Heart right ventricle (tissue), 16 donors: ENCODE data around the gene NUDCD2. TPM values are rescaled to one million over a fixed set of nuclear protein-coding genes. Genes with fewer than 3 reads are reported as not detected.

ENCODE experiments used
- ATAC-seq, 8 donors: fragments of 200-7000 bp; cut with Tn5 transposase; one replicate each; pipeline ENCODE4 v1.9.1; 2020; ENCODE audit warnings: mild to moderate bottlenecking in 8 of 8, moderate library complexity in 8 of 8, moderate number of reproducible peaks in 1 of 8
- DNase-seq, 2 donors: peaks; one replicate each; pipeline ENCODE4 v3.0.0-alpha.2; 2020
- H3K27ac ChIP-seq, 10 donors: fragments of 200-600 bp; sonication (generic) in 2 of 10; one replicate each; pipeline versions ENCODE4 v1.5.0 to v1.8.0; 2020 to 2022; ENCODE audit warnings: mild to moderate bottlenecking in 3 of 10
- H3K27me3 ChIP-seq, 7 donors: fragments of 200-600 bp; one replicate each; pipeline ENCODE4 v1.8.0; 2021 to 2022; ENCODE audit warnings: mild to moderate bottlenecking in 2 of 7
- H3K36me3 ChIP-seq, 9 donors: fragments of 200-600 bp; sonication (generic) in 1 of 9; one replicate each; pipeline versions ENCODE4 v1.5.0 to v1.8.0; 2020 to 2022; ENCODE audit warnings: mild to moderate bottlenecking in 2 of 9
- H3K4me1 ChIP-seq, 9 donors: fragments of 200-600 bp; sonication (generic) in 1 of 9; one replicate each; pipeline versions ENCODE4 v1.5.0 to v1.8.0; 2020 to 2022; ENCODE audit warnings: mild to moderate bottlenecking in 4 of 9
- H3K4me3 ChIP-seq, 10 donors: fragments of 200-600 bp; sonication (generic) in 2 of 10; one replicate each; pipeline versions ENCODE4 v1.5.0 to v1.8.0; 2020 to 2022; ENCODE audit warnings: mild to moderate bottlenecking in 7 of 10, moderate library complexity in 2 of 10
- H3K9me3 ChIP-seq, 11 donors: fragments of 200-600 bp in 10 of 11; sonication (generic) in 2 of 11; one replicate each; pipeline versions ENCODE4 v1.5.0 to v1.8.0; 2013 to 2022; ENCODE audit warnings: mild to moderate bottlenecking in 2 of 11, control low read depth in 1 of 11, moderate library complexity in 1 of 11
- CTCF ChIP-seq, 9 donors: fragments of 200-600 bp; sonication (generic) in 2 of 9; IDR thresholded peaks; one replicate each; pipeline versions ENCODE4 v1.5.0 to v1.8.0; 2021 to 2022; ENCODE audit warnings: antibody characterized with exemption in 9 of 9, mild to moderate bottlenecking in 5 of 9, moderate library complexity in 1 of 9
- WGBS, 2 donors: extraction: QIAGEN DNeasy Blood & Tissue Kit; methylation state at CpG; one replicate each; pipeline ENCODE4 v1.1.7; 2013; ENCODE audit warnings: inconsistent platforms in 1 of 2; 5-methylcytosine and 5-hydroxymethylcytosine counted together
- intact Hi-C, 10 donors: fragments of 100-400 bp; cut with DNase I; formaldehyde crosslinking; loops; one replicate each; pipeline versions ENCODE4 v1.11.1 to v1.14.2; 2022
- long read RNA-seq, 3 donors: library from polyadenylated mRNA; unstranded; transcript quantifications; one replicate each; pipeline ENCODE4 v2.0.0, GENCODE V29; 2020 to 2021
- polyA plus RNA-seq, 2 donors: library from polyadenylated mRNA; stranded (reverse); fragments of 200-250 nt; gene quantifications; one replicate each; pipeline ENCODE4 v1.2.3, GENCODE V29; 2013
- total RNA-seq, 10 donors: library from RNA; stranded (reverse); fragmentation: NEBNext Ultra II Directional in 3 of 10; extraction: Animal tissue kit (Norgen Biotek cat#: 25700) in 3 of 10; gene quantifications; one replicate each; pipeline versions ENCODE4 v1.2.1 to v1.2.4, GENCODE V29; 2021 to 2023
- donor health status: Arrhythmogenic right ventricular cardiomyopathy.
- donor health status: ischemic (EF 13 %, LVEDD 7.1; RV severe dilation, severe dysfunction).
- donor health status: healthy with polysubstance abuse.
- donor health status: DM: no; HTN: yes; CAD: no.
- donor health status: DM: no; HTN: no; CAD: no.
- donor health status: ischemic (EF 25% LVEDD 6.9; RV normal size, moderate dysfunction).
- donor health status: ischemic (EF 25% LVEDD 5.7; RV mildly dilated, moderate dysfunction).
- donor health status: healthy.
- donor health status: DM: yes; HTN: yes; CAD: no.
- donor health status: Ischemic cardiomyopathy.
- donor health status: ischemic (EF 35%, LVEDD 5.7; RV mildly dilated, moderate dysfunction).
- donor health status: nonischemic (EF 11% LVEDD 7.7; RV severe dilation, severe dysfunction).
- donor health status: DM: yes; HTN: yes; CAD: no.
- donor health status: PGD.
- donor health status: ischemic (EF 29% LVEDD 5.4; RV normal size, mild dysfunction).
- donor health status: nonischemic (EF 23%, LVEDD 6.1; RV moderate dilation, normal function).

Gene NUDCD2
- 10 to 100 TPM in 8 of 10 donors, 1 to 10 TPM in 2; 9.3 to 17.1 (median 12.7) TPM for total RNA-seq
- 1 to 10 TPM; 4.0 to 4.1 TPM for polyA plus RNA-seq
- long read RNA-seq, donor 1, full-length matches to known transcripts, result 19 of 22 reads
- long read RNA-seq, donor 1, partial matches to known transcripts, result 0 of 22 reads
- long read RNA-seq, donor 1, other reads (novel, unspliced or antisense), result 3 of 22 reads
- long read RNA-seq, donor 2, full-length matches to known transcripts, result 20 of 30 reads
- long read RNA-seq, donor 2, partial matches to known transcripts, result 0 of 30 reads
- long read RNA-seq, donor 2, other reads (novel, unspliced or antisense), result 10 of 30 reads
- long read RNA-seq, donor 3, full-length matches to known transcripts, result 16 of 25 reads
- long read RNA-seq, donor 3, partial matches to known transcripts, result 1 of 25 reads
- long read RNA-seq, donor 3, other reads (novel, unspliced or antisense), result 8 of 25 reads

GRCh38 chr5:163459819-163460561 lies at the start of gene NUDCD2:
TSS of gene NUDCD2 (minus strand) at chr5:163460102. CDS start at chr5:163460050, 52 bp downstream.
- ATAC-seq (peak; percentile 95 to 98 (median 97)), DNase-seq (peak; percentile 97 to 98)
- Histone ChIP-seq H3K4me1 (peaks cover 6 to 37% (median 30%) of the 10 kb centered on the region in 9 donors), H3K9me3 (no peaks in the 10 kb centered on the region), H3K4me3 (peak within 1 kb of the TSS; percentile 64 to 98 (median 81)), H3K27ac (peak within 1 kb of the TSS; percentile 89 to 99 (median 94)), H3K27me3 (no peaks in the 10 kb centered on the region), H3K36me3 (peaks cover 0 to 19% (median 7%) of the 10 kb centered on the region in 9 donors)
- 0 to 1% methylated on average over 59 of the region's 59 CpGs for WGBS, 2 donors
- TF ChIP-seq CTCF (IDR thresholded peaks at IDR 0.05), result peak in 5 of 9 donors; percentile 17 to 58 (median 46)
- intact Hi-C loops, result loop anchor here in 8 of 10 donors (1.0 to 10.0 kb wide), 8 partner anchors 21 to 47 kb away; partner anchors contain the start of genes MAT2B (in 6 of the 8) and CCNG1 (in 1 of the 8)

GRCh38 chr5:163509291-163509951 lies 49.5 kb upstream of the NUDCD2 start:
- TF ChIP-seq CTCF (IDR thresholded peaks at IDR 0.05), result no peak
- DNase-seq, result no peak
- Histone ChIP-seq H3K4me1 (peaks cover 4 to 69% (median 62%) of the 10 kb centered on the region in 9 donors), H3K4me3 (peak overlapping the region in 8 of 10 donors; percentile 5 to 80 (median 32)), H3K36me3 (peaks cover 0 to 30% (median 16%) of the 10 kb centered on the region in 9 donors), H3K27me3 (no peaks in the 10 kb centered on the region), H3K27ac (peak overlapping the region in 8 of 10 donors; percentile 19 to 99 (median 64)), H3K9me3 (no peaks in the 10 kb centered on the region)
- intact Hi-C loops, result loop anchor here in 3 of 10 donors (5.0 to 10.0 kb wide), 3 partner anchors 47 to 75 kb away; partner anchors contain the start of genes CCNG1 (in 1 of the 3), HMMR (in 1 of the 3) and NUDCD2 (in 1 of the 3)
- ATAC-seq, result no peak
- WGBS, 2 donors, result 10 to 13% methylated on average over 7 of the region's 7 CpGs

- Histone ChIP-seq H3K27me3 (no peaks in the 10 kb centered on the region), H3K4me1 (peaks cover 4 to 76% (median 62%) of the 10 kb centered on the region in 9 donors), H3K36me3 (peaks cover 0 to 23% (median 11%) of the 10 kb centered on the region in 9 donors), H3K27ac (peak overlapping the region in 7 of 10 donors; percentile 19 to 99 (median 68)), H3K9me3 (no peaks in the 10 kb centered on the region), H3K4me3 (peak overlapping the region in 7 of 10 donors; percentile 9 to 80 (median 33))
- no peak for TF ChIP-seq CTCF (IDR thresholded peaks at IDR 0.05)
- intact Hi-C loops, result loop anchor here in 3 of 10 donors (5.0 to 10.0 kb wide), 3 partner anchors 46 to 74 kb away; partner anchors contain the start of genes CCNG1 (in 1 of the 3), HMMR (in 1 of the 3) and NUDCD2 (in 1 of the 3)
- no peak for DNase-seq
- WGBS, 2 donors, result 16 to 40% methylated on average over 5 of the region's 5 CpGs
- no peak for ATAC-seq
Measured at GRCh38 chr5:163508753-163509152, 48.9 kb upstream of the NUDCD2 start.
